Keratinocyte (primary cell): Measurements from ENCODE around the gene RP9. TPM values are rescaled to one million over a fixed set of nuclear protein-coding genes. Genes with fewer than 3 reads are reported as not detected.

Source experiments
- DNase-seq: peaks from one replicate; pipeline ENCODE4 v3.0.0-alpha.2; 2011; ENCODE audit warnings: low read depth, missing footprints, low spot score
- FAIRE-seq: peaks from 2 replicates; lab custom pipeline; 2011; peaks lifted over from hg19 to GRCh38; lab: Jason Lieb, UNC
- H2AFZ ChIP-seq: 2 replicates; pipeline ENCODE4 v1.6.0; 2012; ENCODE audit warnings: low read length, control low read depth, inconsistent platforms; ENCODE audit not compliant: control insufficient read depth
- H3K27ac ChIP-seq: 2 replicates; pipeline ENCODE4 v1.5.1; 2011; ENCODE audit warnings: low read length; ENCODE audit not compliant: control insufficient read depth, insufficient read depth
- H3K27me3 ChIP-seq: 3 replicates; pipeline ENCODE4 v1.6.0; 2011; ENCODE audit warnings: low read length; ENCODE audit not compliant: control insufficient read depth, insufficient read depth; ENCODE audit errors: extremely low read depth
- H3K36me3 ChIP-seq, 2 experiments: 2 replicates in 1 of 2; 3 replicates in 1 of 2; pipeline ENCODE4 v1.5.1; 2011; ENCODE audit warnings: low read length in 2 of 2, mild to moderate bottlenecking in 1 of 2; ENCODE audit not compliant: control insufficient read depth in 2 of 2, insufficient read depth in 2 of 2; ENCODE audit errors: extremely low read depth in 1 of 2
- H3K4me1 ChIP-seq: 3 replicates; pipeline ENCODE4 v1.5.1; 2011; ENCODE audit warnings: low read length; ENCODE audit not compliant: control insufficient read depth, insufficient read depth; ENCODE audit errors: extremely low read depth
- H3K4me2 ChIP-seq: 3 replicates; pipeline ENCODE4 v1.6.0; 2011; ENCODE audit warnings: low read depth, low read length; ENCODE audit not compliant: control insufficient read depth, insufficient read depth; ENCODE audit errors: extremely low read depth
- H3K4me3 ChIP-seq, 3 experiments: fragments of 200-600 bp in 1 of 3; sonication (generic) in 1 of 3; 2 replicates in 2 of 3; 3 replicates in 1 of 3; pipeline ENCODE4 v1.5.1; 2011 to 2016; ENCODE audit warnings: low read length in 3 of 3, mild to moderate bottlenecking in 3 of 3, control low read depth in 2 of 3, inconsistent platforms in 1 of 3, low read depth in 1 of 3, mixed read lengths in 1 of 3, mixed run types in 1 of 3, moderate library complexity in 1 of 3; ENCODE audit not compliant: control insufficient read depth in 2 of 3, insufficient read depth in 2 of 3; ENCODE audit errors: extremely low read depth in 1 of 3
- H3K79me2 ChIP-seq: 2 replicates; pipeline ENCODE4 v1.6.0; 2012; ENCODE audit warnings: low read length; ENCODE audit not compliant: control insufficient read depth, insufficient read depth
- H3K9ac ChIP-seq: 3 replicates; pipeline ENCODE4 v1.6.0; 2011; ENCODE audit warnings: low read length; ENCODE audit not compliant: control insufficient read depth, insufficient read depth; ENCODE audit errors: extremely low read depth
- H3K9me1 ChIP-seq: 3 replicates; pipeline ENCODE4 v1.6.0; 2011; ENCODE audit warnings: low read length; ENCODE audit not compliant: control insufficient read depth, insufficient read depth; ENCODE audit errors: extremely low read depth
- H3K9me3 ChIP-seq: 2 replicates; pipeline ENCODE4 v1.5.1; 2012; ENCODE audit warnings: low read depth, low read length; ENCODE audit not compliant: control insufficient read depth
- H4K20me1 ChIP-seq: 3 replicates; pipeline ENCODE4 v1.6.0; 2011; ENCODE audit warnings: low read length; ENCODE audit not compliant: control insufficient read depth, insufficient read depth; ENCODE audit errors: extremely low read depth
- EZH2 ChIP-seq: IDR thresholded peaks from one replicate; pipeline ENCODE4 v1.6.1; 2012; ENCODE audit warnings: inconsistent platforms, mild to moderate bottlenecking, low read length, moderate library complexity
- dilution Hi-C: fragments of 300-500 bp; cut with MboI; formaldehyde crosslinking; loops from one replicate; pipeline ENCODE4 v1.7.0; 2020; ENCODE audit warnings: low sequenced_read_pairs; ENCODE audit not compliant: extremely low pct_ligation_motif_present
- polyA plus RNA-seq, 5 experiments: library from polyadenylated mRNA; depleted of rRNA in 3 of 5; stranded (reverse) in 3 of 5; stranded (forward) in 1 of 5; unstranded in 1 of 5; fragments of >200 nt; gene quantifications; 1 replicate in 1 of 5; 2 replicates in 3 of 5; 3 replicates in 1 of 5; pipeline versions ENCODE4 v1.2.1 to v1.2.3, GENCODE V29; 2011 to 2012; ENCODE audit warnings: missing spikeins in 2 of 5, low read depth in 1 of 5, low replicate concordance in 1 of 5
- TF ChIP-seq, protein P1 (sequence below), 3 experiments: IDR thresholded peaks in 1 of 3; conservative IDR thresholded peaks in 1 of 3; optimal IDR thresholded peaks in 1 of 3; 2 replicates in 2 of 3; 3 replicates in 1 of 3; pipeline versions ENCODE3 to v1.5.1; 2011; ENCODE audit warnings: low read length in 3 of 3, mild to moderate bottlenecking in 3 of 3, moderate library complexity in 2 of 3, control low read depth in 1 of 3, inconsistent platforms in 1 of 3; ENCODE audit not compliant: insufficient read depth in 2 of 3; ENCODE audit errors: extremely low read depth in 1 of 3

Gene RP9
- polyA plus RNA-seq, 1 donor (not counting 4 experiments of a cell fraction or from before 2014, with no cell fraction given) = 17.4 TPM

- H3K27me3 ChIP-seq = no peaks in the 10 kb centered on the region
- no peak overlapping the region for H3K4me2 ChIP-seq
- H4K20me1 ChIP-seq = no peaks in the 10 kb centered on the region
- H3K4me3 ChIP-seq = no peak overlapping the region
- H3K9ac ChIP-seq = no peak overlapping the region
- no peak overlapping the region for H3K27ac ChIP-seq
- no peaks in the 10 kb centered on the region for H3K4me1 ChIP-seq
- no peaks in the 10 kb centered on the region for H3K9me1 ChIP-seq
- no peaks in the 10 kb centered on the region for H3K9me3 ChIP-seq
- H2AFZ ChIP-seq = no peak overlapping the region
- no peaks in the 10 kb centered on the region for H3K36me3 ChIP-seq
- dilution Hi-C loops = no loop called here
- H3K79me2 ChIP-seq = no peaks in the 10 kb centered on the region
- no peak for TF ChIP-seq EZH2
- TF ChIP-seq, protein P1, sequence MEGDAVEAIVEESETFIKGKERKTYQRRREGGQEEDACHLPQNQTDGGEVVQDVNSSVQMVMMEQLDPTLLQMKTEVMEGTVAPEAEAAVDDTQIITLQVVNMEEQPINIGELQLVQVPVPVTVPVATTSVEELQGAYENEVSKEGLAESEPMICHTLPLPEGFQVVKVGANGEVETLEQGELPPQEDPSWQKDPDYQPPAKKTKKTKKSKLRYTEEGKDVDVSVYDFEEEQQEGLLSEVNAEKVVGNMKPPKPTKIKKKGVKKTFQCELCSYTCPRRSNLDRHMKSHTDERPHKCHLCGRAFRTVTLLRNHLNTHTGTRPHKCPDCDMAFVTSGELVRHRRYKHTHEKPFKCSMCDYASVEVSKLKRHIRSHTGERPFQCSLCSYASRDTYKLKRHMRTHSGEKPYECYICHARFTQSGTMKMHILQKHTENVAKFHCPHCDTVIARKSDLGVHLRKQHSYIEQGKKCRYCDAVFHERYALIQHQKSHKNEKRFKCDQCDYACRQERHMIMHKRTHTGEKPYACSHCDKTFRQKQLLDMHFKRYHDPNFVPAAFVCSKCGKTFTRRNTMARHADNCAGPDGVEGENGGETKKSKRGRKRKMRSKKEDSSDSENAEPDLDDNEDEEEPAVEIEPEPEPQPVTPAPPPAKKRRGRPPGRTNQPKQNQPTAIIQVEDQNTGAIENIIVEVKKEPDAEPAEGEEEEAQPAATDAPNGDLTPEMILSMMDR (optimal IDR thresholded peaks at IDR 0.05 in 1 of 3, IDR thresholded peaks at IDR 0.05 in 1 of 3, conservative IDR thresholded peaks at IDR 0.05 in 1 of 3; ENCODE audit: extremely low read depth in 1 of 3, insufficient read depth in 2 of 3, low read length in 3 of 3) = no peak
- DNase-seq = no peak
- no peak for FAIRE-seq
These were observed 29.2 kb downstream of the RP9 start for GRCh38 chr7:33079763-33080690.

DNA sequence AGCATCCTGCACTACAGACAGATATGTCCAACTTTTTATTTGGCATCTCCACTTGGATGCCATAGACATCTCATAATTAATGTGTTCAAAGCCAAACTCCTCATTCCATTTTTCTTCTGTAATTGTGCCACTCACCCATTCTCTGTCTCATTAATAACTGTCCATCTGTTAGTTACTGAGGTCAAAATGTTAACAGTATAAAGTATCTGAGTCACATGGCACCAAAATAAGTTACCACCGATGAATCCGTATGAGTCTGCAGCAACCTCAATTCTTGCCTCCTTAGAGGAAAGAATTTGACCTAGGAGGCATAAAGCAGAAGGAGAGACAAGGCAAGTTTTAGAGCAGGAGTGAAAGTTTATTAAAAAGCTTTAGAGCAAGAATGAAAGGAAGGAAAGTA, 30.1 kb downstream of the RP9 start:
- Histone ChIP-seq H3K9ac (no peak overlapping the region), H3K36me3 (no peaks in the 10 kb centered on the region), H3K4me3 (no peak overlapping the region), H3K27ac (no peak overlapping the region), H3K4me1 (no peaks in the 10 kb centered on the region), H4K20me1 (no peaks in the 10 kb centered on the region), H3K27me3 (no peaks in the 10 kb centered on the region), H3K9me1 (no peaks in the 10 kb centered on the region), H3K4me2 (no peak overlapping the region), H3K9me3 (no peaks in the 10 kb centered on the region), H2AFZ (no peak overlapping the region), H3K79me2 (no peaks in the 10 kb centered on the region)
- FAIRE-seq (no peak), DNase-seq (no peak)
- dilution Hi-C loops = no loop called here
- no peak for TF ChIP-seq EZH2
- TF ChIP-seq, protein P1 (optimal IDR thresholded peaks at IDR 0.05 in 1 of 3, IDR thresholded peaks at IDR 0.05 in 1 of 3, conservative IDR thresholded peaks at IDR 0.05 in 1 of 3; ENCODE audit: extremely low read depth in 1 of 3, insufficient read depth in 2 of 3, low read length in 3 of 3) = no peak
